Middle frontal gyrus (tissue), 1 donor: ENCODE data around the gene DEDD.
"Not testable (repeated sequence)": the region's sequence is repeated elsewhere in the genome, so short reads cannot be mapped to it uniquely, and the experiment has no call there.

Experiments
- DNase-seq: peaks from one replicate; pipeline ENCODE4 v3.0.0-alpha.2; 2015; ENCODE audit warnings: low spot score; ENCODE audit errors: extremely low spot score

Gene DEDD

DNA sequence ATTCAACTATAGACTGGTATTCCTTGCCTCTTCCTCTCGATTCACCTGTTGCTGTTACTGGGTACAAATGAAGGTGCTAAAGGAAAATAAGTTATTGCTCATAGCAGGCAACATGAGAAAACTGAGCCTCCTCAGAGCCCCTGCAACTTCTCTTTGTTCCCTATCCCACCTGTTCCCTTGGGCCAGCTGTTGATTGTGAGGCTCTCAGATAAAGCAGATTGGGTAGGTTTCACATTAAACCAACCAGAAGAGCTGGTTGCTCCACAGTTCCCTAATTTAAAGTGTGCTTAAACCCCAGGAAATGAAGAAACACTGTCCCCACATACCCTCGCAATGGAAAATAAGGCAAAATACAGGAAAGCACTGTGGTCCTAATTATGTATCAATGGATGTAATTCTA, 4.8 kb downstream of the DEDD start:
- no peak for DNase-seq

DNA sequence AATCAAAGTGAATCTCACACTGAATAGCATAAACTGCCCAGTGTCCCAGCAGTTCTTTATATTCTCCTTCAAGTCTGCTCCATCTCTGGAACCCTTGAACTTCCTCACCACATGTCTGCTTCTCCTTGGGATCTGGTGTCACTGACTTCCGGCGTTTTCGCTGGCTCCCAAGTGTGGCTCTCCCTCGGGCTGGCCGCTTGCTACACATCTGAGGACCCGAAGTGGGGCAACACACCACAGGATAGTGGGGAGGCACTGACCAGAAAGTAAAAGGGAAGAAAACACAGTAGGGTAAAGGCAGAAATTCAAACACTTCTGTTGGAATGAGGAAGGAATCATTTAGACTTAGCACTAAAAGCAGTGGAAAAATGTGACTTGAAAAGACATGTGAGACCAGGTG, 9.5 kb downstream of the DEDD start:
- DNase-seq = no peak

DNA sequence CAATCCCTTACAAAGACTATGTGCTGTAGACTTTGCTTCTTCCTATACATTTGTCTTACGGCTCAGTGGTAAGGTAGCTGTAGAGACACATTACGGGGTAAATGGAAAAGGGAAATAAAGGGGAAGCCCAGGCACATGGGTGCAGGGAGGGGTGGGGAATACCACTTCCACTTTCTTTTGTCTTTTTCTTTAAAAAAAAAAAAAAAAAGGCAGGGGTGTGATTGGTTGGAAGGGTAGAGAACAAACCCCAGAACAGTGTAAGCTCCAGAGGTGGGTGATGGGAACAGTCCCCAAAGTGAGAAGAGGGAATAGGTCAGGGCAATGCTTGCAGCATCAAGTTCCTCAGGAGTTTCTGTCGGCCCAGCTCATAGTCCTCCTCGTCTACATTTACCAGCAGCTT, 10.6 kb downstream of the DEDD start:
- no peak for DNase-seq

DNA sequence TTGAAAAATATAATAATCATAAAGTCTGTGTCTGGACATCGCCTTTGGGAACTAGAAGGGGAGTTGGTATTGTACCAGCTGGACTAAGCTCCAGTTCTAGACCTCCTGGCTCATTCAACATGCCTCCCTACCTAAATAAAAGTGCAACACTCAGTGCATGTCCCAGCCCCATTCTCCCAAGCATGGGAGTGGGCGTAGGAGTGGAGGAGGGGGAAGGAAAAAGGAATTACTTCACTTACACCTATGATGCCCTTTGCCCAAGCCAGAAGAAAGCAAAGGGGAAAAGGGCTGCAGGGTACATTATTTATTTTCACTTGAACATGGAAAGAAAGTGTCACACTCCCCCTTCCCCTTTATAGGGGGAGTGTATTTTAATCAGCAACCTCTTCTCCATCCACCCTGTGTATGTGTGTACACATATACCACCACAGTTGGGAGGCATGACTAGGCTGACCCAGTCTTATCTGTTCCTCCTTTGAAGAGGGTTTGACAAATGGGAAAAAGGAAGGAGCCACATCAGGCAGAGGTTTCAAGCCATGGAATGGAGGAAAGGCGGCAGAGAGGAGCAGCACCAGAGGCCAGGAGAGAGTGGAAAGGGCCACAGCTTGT, 11.3 kb downstream of the DEDD start:
- no peak for DNase-seq

DNA sequence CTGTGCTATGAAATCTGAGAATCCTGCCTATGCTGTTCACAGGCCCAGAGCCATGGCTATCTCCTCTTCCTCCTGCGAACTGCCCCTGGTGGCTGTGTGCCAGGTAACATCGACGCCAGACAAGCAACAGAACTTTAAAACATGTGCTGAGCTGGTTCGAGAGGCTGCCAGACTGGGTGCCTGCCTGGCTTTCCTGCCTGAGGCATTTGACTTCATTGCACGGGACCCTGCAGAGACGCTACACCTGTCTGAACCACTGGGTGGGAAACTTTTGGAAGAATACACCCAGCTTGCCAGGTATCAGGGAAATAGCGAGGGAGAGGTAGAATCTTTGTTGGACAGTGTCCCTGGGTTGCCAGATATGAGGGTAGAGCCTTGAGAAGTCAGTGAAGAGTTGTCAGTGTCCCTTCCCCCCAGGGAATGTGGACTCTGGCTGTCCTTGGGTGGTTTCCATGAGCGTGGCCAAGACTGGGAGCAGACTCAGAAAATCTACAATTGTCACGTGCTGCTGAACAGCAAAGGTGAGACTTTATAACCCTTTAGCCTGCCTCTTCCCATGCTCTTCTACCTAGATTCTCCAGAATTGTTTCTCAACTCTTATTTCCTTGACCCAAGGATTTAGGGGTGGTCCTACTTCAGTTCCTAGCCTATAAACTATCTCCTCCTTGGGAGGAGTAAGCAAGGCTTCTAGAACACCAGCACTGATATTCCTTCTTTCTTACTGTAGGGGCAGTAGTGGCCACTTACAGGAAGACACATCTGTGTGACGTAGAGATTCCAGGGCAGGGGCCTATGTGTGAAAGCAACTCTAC, 13.2 kb downstream of the DEDD start:
- DNase-seq = no peak

DNA sequence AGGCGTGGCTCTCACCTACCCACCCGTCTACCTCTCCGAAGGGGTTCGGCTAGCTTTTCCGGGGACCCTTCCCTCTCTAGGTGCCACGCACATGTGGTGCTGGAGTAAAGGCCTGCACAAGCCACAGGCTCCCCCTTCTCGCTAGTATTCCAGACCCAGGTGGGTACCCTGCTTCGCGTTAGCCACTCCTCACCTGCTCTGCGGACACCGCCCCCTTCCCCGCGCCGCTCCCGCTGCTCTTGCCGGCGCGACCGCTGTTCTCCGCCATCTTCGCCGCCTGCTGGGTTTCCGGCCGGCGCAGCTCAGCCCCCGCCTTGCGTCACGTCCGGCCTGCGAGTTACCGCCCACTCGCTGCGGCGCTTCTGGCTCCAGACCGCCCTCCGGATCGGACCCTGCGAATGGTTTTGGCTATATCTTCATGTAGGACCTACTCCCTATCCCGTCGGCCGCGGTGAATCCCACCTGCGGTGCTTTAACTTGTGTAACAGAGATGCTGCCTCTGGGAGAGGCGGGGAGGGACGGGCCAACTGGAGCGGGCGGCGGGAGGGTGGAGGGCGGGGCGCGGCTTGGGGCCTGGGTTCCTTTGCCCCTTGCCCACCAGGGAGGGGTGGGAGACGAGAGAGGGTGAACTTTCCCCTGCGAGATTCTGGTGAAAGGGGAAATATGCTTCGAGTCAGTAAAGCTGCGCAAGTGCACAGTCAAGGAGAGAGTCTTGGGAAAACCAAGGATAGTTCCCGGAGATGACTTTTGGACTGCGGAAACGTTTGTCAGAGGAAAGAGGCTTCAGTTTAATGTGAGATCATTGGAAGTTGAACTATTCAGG, 14.5 kb downstream of the DEDD start, which contains the start of the genes NIT1 and PFDN2:
Gene NIT1, plus strand, starts transcription at position 347 of the 823 bp plus-strand sequence. Its CDS starts 72 bp downstream, at position 419.
Gene PFDN2, minus strand, starts transcription at position 279 of the 823 bp plus-strand sequence. Its CDS starts 11 bp downstream, at position 268.
- DNase-seq = peak; percentile 79

DNA sequence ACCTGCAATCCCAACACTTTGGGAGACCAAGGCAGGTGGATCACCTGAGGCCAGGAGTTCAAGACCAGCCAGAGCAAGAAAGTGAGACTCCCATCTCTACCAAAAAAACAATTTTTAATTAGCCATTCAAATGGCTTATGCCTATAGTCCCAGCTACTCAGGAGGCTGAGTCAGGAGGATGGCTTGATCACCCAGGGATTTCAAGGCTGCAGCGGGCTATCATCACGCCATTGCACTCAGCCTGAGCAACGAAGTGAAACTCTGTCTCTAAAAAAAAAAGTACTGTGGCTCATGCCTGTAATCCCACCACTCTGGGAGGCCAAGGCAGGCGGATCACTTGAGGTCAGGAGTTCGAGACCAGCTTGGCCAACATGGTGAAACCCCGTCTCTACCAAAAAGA, 16.5 kb downstream of the DEDD start:
- not testable (repeated sequence) for DNase-seq

DNA sequence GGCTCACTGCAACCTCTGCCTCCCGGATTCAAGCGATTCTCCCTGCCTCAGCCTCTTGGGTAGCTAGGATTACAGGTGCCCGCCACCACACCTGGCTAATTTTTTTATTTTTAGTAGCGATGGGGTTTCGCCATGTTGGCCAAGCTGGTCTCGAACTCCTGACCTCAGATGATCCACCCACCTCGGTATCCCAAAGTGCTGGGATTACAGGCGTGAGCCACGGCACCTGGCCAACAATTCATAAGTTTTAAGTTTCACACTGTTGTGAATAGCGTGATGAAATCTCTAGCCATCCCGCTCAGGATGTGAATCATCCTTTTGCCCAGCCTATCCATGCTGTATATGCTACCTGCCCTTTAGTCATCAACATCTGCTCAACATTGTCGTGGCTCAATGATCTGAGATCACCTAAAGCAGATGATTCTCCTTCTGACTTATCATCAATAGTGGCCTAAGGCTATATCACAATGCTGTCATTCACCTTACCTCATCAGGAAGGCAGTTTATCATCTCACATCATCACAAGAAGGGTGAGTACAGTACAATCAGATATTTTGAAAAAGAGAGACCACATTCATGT, 17.2 kb downstream of the DEDD start:
- no peak for DNase-seq

DNA sequence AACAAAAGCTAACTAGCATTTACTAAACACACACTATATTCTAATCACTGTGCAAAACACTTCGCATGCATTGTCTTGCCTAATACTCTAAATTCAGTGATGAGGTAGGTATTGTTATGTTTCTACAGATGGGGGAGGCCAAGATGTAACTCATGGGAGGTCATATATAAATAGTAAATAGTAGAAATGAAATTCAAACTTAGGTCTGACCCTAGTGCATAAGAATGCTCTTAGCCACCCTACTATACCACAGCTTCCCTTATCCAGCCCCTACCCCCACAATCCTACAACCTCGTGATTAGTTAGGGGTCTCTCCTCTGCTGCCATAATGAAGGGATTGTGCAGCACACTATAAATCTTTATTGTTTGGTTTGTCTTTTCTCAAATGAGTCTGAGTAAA, 17.9 kb downstream of the DEDD start:
- no peak for DNase-seq

DNA sequence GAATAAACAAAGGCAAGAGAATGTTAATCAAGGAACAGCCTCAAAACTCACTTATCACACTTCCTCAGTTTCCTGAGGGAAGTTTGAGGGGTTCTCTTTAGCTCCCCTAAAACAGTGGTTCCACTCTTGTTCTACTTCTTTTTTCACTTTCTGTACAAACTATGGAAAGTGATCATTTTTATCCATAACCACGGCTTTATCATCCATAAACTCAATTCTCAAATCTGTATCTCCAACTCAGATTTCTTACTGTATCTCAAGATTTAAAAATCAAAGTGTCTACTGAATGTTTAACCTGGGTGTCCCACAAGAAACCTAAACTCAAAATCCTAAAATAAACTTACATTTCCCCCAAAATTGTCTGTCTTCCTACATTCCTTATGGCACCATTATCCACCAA, 18.6 kb downstream of the DEDD start:
- no peak for DNase-seq

DNA sequence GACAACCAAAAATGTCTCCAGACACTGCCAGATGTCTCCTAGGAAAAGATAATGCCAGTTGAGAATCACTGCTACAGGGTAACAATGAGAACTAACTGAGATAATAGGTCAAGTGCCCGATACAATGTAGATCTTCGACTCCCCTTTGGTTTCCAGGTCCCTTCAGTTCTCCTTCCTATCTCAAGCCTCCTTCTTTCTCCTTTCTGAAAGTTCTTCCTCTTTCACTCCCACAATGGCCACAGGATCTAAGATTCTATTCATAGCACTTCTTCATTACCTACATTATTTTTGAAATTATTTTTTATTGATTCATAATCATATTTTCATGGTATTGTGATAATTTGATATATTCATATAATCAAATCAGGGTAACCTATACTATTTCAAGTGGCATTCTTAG, 20.9 kb downstream of the DEDD start:
- no peak for DNase-seq

DNA sequence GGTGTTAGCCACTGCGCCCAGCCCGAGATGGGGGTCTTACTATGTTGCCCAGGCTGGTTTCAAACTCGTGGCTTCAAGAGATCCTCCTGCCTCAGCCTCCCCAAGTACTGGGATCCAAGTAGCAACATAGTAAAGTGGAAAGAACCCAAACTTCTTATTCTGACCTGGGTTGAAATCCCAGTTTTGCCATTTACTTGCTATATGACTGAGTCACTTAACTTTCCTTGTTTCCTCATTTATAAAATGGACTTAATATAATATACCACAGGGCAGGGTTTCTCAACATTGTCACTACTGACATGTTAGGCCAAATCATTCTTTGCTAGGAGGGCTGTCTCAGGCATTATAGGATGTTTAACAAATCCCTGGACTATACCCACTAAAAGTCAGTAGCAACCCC, 21.4 kb downstream of the DEDD start:
- DNase-seq = no peak

DNA sequence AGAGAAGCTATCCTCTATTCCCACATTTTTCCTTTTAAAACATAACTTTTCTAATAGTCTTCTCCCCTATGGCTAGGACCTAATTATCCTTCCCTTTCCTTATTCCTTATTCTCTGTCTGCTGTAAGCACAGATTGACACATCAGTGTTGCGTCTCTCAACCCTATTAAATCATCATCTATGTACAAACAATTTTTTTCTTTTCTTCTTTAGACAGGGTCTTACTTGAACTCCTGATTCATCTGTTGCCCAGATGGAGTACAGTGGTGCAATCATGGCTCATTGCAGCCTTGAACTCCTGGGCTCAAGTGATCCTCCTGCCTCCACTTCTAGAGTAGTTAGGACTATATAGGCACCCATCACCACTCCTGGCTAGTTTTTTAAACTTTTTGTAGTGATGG, 26.0 kb downstream of the DEDD start:
- no peak for DNase-seq

DNA sequence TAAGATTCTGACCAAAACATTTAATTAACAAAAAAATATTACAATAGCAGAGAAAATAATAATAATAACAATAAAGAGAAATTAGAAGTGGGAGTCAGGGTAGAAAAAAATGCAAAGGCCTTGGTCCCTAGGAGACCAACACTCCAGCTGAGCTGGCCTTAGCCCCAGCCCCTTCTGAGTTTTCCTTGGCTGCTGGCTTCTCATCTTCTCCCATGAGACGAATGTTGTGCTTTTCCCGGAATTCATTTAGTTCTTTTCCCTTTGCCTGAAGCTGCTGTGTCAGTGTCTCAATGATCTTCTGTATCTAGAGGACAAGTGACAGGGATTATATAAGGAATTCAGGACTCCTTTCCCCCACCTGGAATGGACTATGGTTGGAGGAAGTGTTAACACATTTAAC, 31.9 kb downstream of the DEDD start:
- no peak for DNase-seq

DNA sequence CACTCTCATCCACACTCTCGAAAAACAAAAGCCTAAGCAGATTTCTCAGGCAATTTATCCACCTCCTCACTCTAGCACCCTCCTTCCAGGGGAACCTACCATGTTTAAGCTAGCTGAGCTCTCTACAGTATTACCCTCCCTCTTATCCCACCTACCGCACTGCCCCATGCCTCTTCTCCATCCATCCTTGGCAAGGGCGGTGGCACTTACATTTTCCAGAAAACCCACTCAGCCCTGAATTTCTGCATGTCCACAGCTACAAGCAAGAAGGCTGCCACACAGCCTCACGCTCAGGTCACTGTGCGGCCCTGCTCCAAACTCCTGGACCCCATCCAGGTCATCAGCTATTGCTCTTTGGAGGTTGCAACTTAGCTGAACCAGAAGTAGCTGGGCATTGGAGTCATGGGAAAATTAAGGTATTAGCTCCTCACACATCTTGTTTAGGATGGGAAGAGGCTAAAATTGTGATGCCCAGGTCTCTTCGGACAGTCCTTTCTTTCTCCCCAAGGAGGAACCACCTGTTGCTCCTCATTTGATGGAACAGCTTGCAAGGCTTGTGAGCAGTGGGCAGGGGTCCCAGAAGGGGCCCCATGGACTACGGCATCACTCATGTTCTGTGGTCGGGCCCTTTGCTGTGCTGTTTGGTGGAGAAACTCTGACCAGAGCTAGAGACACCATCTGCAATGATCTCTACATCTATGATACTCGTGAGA, 33.2 kb downstream of the DEDD start:
- DNase-seq = no peak

DNA sequence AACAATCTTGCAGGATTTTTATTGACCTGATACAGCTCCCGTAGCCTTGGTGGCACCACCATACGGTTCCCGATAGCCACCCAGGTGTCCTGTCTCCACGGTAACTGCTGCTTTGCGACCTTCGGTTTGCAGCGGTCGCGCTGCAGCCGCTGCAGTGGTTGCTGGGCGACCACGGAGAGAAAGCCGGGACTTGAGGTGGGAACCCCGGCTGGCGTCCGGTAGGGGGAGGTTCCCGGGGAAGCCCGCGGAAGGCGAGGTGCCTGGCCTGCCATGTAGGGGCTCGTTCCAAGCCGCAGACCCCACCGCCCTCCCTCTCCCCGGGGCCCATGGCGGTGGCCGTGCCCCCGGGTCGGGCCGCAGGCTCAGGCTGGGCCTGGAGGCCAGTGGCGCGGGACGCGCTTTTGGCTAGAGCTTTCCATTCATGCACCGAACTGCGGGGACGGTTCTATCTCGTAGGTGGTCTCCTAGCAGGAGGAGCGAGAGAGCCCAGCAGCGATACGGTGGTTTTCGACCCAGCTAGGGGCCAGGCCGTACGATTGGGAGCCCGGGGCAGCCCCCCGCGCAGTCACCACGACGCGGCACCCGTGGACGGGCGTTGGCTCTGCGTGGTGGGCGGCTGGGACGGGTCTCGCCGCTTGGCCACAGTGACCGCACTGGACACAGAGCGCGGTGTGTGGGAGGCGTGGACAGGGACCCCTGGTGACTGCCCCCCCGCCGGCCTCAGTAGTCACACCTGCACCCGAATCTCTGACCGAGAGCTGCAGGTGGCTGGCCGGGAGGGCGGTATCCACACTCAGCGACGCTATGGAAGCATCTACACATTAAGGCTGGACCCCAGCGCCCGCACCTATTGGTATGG, 34.0 kb downstream of the DEDD start, which contains the start of gene KLHDC9:
Gene KLHDC9, plus strand, starts transcription at position 152 of the 859 bp plus-strand sequence. Its CDS starts 175 bp downstream, at position 327.
- DNase-seq = peak; percentile 36

DNA sequence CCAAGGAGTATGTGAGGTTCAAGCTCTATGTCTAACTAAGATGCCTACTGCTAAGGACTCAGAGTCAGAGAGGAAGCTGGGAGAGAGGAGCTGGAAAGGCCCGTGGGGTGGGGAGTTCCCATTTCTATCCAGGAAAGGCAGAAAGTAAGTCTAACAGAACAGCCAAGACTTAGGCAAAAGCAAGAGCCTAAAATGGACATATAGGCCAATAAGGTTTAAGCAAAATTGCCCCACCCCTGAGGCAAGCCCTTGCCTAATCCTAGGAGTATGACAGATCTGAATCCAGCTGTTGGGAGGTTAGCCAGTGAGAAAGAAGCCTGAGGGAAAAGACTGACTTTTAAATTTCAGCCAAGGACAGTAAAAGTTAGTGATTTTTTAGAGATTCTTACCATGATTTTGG, 35.9 kb downstream of the DEDD start:
- no peak for DNase-seq

DNA sequence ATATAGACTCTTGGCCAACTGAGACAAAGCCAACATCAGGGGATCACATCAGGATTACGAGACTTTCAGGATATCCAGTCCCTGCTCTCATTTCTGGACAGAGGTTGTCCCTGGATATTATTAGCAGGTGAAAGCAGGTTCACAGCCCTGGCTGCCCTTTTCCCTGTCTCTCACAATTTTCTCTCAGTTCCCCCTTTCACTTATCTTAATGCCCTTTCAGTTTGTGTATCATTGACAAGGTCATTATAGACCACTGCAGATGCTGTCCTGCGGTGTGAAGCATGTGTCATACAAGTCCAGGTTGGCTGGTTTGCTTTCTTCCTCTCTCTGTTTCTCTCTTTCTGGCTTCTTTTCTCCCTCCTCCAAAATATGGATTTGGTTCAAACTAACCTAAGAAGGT, 36.5 kb downstream of the DEDD start:
- no peak for DNase-seq

DNA sequence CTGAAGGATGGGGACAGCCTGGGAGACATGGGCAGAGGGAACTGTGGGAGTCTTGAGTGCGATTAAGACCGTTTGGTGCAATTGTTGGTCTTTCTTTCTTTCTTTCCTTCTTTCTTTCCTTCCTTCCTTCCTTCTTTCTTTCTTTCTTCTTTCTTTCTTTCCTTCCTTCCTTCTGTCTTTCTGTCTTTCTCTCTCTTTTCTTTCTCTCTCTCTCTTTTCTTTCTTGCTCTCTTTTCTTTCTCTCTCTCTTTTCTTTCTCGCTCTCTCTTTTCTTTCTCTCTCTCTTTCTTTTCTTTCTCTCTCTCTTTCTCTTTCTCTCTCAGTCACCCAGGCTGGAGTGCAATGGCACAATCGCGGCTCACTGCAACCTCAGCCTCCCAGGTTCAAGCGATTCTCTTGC, 37.2 kb downstream of the DEDD start:
- no peak for DNase-seq

DNA sequence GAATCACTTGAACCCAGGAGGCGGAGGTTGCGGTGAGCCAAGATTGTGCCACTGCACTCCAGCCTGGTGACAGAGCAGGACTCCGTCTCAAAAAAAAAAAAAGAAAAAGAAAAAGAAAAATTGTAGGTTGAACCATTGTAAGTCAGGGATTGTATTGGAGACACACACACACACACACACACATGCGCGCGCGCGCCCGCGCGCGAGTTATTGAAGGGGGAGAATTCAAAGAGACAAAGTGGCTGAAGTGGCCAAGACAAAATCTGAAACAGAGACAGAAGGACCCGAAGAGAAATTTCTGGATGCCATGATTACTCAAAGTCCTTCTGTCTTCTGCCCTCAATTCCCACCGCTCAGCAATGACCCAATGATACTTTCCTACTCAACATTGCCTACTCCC, 38.0 kb downstream of the DEDD start:
- DNase-seq = no peak
